ENCODE results near the gene PRMT7. TPM values are rescaled to one million over a fixed set of nuclear protein-coding genes. Genes with fewer than 3 reads are reported as not detected.

PRMT7 gene
- total RNA-seq, 2 experiments from 2014 or later = 70.4 to 73.2 TPM

DNA sequence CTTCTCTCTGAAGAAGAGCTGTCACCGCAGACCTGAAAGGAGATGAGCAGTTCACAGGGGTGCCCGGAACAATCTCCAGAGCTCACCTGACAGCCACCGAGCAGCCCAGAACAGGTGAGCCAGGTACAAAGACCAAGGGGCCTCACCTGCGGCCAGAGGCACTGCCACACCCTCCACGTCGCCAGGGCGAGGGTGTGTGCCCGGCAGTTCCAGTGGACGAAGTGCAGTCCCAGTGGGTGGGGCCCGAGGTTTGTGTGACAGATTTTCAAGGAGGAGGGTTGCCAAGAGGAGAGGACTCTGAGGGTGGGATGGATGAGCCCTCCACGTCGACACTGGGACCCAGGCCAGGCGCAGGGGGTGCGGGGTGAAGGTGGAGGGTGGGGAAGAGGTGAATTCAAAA lies 75.8 kb downstream of the PRMT7 start:
- CTCF ChIA-PET = interaction anchor here (0.6 to 1.7 kb wide), 2 partner anchors 10 to 20 kb away, joined by 4 to 5 read pairs; no protein-coding TSS in a partner anchor
- peaks cover 10% of the 10 kb centered on the region for H3K4me1 Mint-ChIP-seq (ENCODE audit: low read depth)

GRCh38 chr16:68387301-68387700 lies 76.5 kb downstream of the PRMT7 start:
- Mint-ChIP-seq H3K4me3 (no peak overlapping the region), H3K4me1 (ENCODE audit: low read depth) (peaks cover 10% of the 10 kb centered on the region), H3K27ac (no peak overlapping the region), H3K9me3 (ENCODE audit: insufficient read depth) (no peaks in the 10 kb centered on the region), H3K27me3 (ENCODE audit: low read depth) (peaks cover 29% of the 10 kb centered on the region), H3K36me3 (ENCODE audit: low read depth) (no peaks in the 10 kb centered on the region)
- ChIA-PET CTCF (interaction anchor here (1.7 kb wide), 1 partner anchor 9 kb away, joined by 5 read pairs; no protein-coding TSS in a partner anchor), POLR2A (no interaction called here)
- DNase-seq (no peak), ATAC-seq (no peak)

More for the DNA sequence above, 75.8 kb downstream of the PRMT7 start:
- ATAC-seq (no peak), DNase-seq (no peak)
- H3K27me3 Mint-ChIP-seq (ENCODE audit: low read depth) = peaks cover 31% of the 10 kb centered on the region
- no peak overlapping the region for H3K27ac Mint-ChIP-seq
- no peak overlapping the region for H3K4me3 Mint-ChIP-seq
- no peaks in the 10 kb centered on the region for H3K9me3 Mint-ChIP-seq (ENCODE audit: insufficient read depth)
- H3K36me3 Mint-ChIP-seq (ENCODE audit: low read depth) = no peaks in the 10 kb centered on the region
- POLR2A ChIA-PET = no interaction called here

DNA sequence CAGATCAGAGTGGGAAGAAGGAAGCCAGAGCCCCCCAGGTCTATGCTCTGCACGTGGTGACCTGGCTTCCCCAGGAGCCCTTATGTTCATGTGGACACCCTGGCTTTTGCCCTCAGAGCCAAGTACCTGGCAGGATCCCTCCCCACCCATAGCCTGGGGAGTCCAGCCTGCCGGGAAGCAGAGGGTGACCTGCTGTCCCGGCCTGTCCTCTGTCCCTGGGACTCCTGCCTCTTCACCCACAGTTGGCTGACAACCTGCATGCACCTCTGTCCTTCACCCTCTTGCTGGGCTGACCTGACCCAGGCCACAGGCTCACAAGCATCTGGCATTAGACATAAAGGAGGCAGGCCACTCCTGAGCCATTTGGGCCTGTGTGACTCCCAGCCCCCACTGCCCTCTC lies 77.3 kb downstream of the PRMT7 start:
- ChIA-PET CTCF (no interaction called here), POLR2A (no interaction called here)
- Mint-ChIP-seq H3K9me3 (ENCODE audit: insufficient read depth) (no peaks in the 10 kb centered on the region), H3K36me3 (ENCODE audit: low read depth) (no peaks in the 10 kb centered on the region), H3K27me3 (ENCODE audit: low read depth) (peaks cover 29% of the 10 kb centered on the region), H3K4me1 (ENCODE audit: low read depth) (peaks cover 10% of the 10 kb centered on the region), H3K27ac (no peak overlapping the region), H3K4me3 (no peak overlapping the region)
- DNase-seq = no peak
- ATAC-seq = no peak

DNA sequence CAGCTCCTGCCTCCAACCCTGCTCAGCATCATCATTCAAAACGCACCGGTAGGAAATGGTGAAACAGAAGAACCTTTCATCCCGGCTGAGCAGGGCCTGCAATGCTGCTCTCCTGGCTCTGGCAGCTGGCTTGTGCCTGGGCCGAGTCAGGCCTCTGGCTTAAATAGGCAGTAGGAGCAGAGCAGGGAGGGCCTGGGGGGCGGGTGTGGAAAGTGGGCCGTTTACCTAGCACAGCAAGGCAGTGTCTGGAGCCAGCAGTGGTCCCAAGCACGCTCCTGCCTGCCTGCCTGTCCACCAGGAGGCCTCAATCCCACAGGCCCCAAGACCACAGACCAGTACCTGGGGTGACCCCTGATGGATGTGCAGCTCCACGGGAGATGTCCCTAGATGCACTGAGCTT lies 78.2 kb downstream of the PRMT7 start:
- ChIA-PET CTCF (interaction anchor here (1.0 kb wide), 1 partner anchor 132 kb away, joined by 4 read pairs; no protein-coding TSS in a partner anchor), POLR2A (no interaction called here)
- ATAC-seq (no peak), DNase-seq (no peak)
- H3K9me3 Mint-ChIP-seq (ENCODE audit: insufficient read depth) = no peaks in the 10 kb centered on the region
- H3K27ac Mint-ChIP-seq = no peak overlapping the region
- H3K4me3 Mint-ChIP-seq = no peak overlapping the region
- no peaks in the 10 kb centered on the region for H3K36me3 Mint-ChIP-seq (ENCODE audit: low read depth)
- peaks cover 7% of the 10 kb centered on the region for H3K4me1 Mint-ChIP-seq (ENCODE audit: low read depth)
- H3K27me3 Mint-ChIP-seq (ENCODE audit: low read depth) = peaks cover 33% of the 10 kb centered on the region

GRCh38 chr16:68389750-68390371 lies 79.0 kb downstream of the PRMT7 start:
- POLR2A ChIA-PET = interaction anchor here (0.9 kb wide), 1 partner anchor 11 kb away, joined by 3 read pairs; no protein-coding TSS in a partner anchor
- Mint-ChIP-seq H3K27ac (no peak overlapping the region), H3K4me3 (no peak overlapping the region), H3K4me1 (ENCODE audit: low read depth) (peaks cover 7% of the 10 kb centered on the region), H3K27me3 (ENCODE audit: low read depth) (peaks cover 30% of the 10 kb centered on the region), H3K36me3 (ENCODE audit: low read depth) (no peaks in the 10 kb centered on the region), H3K9me3 (ENCODE audit: insufficient read depth) (no peaks in the 10 kb centered on the region)
- DNase-seq = no peak
- CTCF ChIA-PET = interaction anchor here (0.8 to 1.8 kb wide), 5 partner anchors 8 to 131 kb away, joined by 3 to 4 read pairs (median 4); no protein-coding TSS in a partner anchor
- ATAC-seq = no peak

DNA sequence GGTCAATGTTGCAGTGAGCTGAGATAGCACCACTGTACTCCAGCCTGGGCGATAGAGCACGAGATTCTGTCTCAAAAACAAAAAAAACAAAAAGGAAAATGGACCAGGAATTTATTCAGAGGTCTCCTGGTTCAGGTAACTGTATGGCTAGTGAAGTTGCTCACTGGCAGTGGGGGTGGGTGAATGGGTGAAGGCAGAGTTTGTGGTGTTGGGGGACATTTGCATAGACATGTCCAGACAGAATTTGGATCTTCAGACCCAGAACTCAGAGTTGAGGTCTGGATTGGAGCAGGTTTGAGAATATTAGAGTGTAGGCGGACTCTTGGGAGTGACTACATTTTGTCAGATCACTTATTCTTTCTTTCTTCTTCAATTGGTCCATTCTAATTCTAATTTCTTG lies 82.5 kb downstream of the PRMT7 start:
- Mint-ChIP-seq H3K27me3 (ENCODE audit: low read depth) (peaks cover 31% of the 10 kb centered on the region), H3K27ac (no peak overlapping the region), H3K36me3 (ENCODE audit: low read depth) (no peaks in the 10 kb centered on the region), H3K4me3 (no peak overlapping the region), H3K9me3 (ENCODE audit: insufficient read depth) (no peaks in the 10 kb centered on the region), H3K4me1 (ENCODE audit: low read depth) (peaks cover 13% of the 10 kb centered on the region)
- ATAC-seq = no peak
- ChIA-PET POLR2A (no interaction called here), CTCF (interaction anchor here (0.8 to 3.0 kb wide), 6 partner anchors 12 to 128 kb away, joined by 3 to 14 read pairs (median 8); no protein-coding TSS in a partner anchor)
- DNase-seq = no peak

DNA sequence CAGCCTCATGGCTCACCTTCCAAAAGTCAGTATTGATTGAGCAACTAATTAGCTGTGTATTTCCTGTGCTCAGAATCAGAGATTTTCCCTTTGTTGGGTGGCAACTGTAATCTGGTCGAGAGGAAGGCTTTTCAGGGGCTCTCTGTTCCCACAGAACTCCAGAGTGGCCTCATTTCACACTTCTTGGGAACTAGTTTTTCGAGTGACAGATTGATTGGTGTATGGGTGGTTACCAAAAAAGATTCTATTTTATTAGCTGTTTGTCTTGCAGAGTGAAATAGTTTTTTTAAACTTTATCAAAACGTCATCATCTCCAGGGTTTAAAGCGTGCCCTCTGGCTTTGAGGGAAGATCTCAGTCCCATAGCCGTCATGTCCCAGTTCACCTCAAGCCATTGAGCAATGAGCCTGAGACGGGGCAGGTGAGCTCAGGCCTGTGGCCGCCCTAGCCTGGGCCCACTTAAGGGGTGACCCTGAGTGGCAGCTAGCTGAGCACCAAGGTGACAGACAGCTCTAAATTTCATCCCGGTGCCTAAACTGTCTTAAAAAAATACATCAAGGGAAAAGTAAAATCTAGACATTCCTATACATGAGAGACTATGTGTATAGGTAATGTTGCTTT lies 84.5 kb downstream of the PRMT7 start:
- CTCF ChIA-PET = interaction anchor here (1.0 to 4.8 kb wide), 14 partner anchors 9 to 126 kb away, joined by 3 to 33 read pairs (median 10); no protein-coding TSS in a partner anchor

GRCh38 chr16:68395815-68396214 lies 85.0 kb downstream of the PRMT7 start:
- Mint-ChIP-seq H3K4me3 (no peak overlapping the region), H3K9me3 (ENCODE audit: insufficient read depth) (no peaks in the 10 kb centered on the region), H3K27me3 (ENCODE audit: low read depth) (peaks cover 22% of the 10 kb centered on the region), H3K4me1 (ENCODE audit: low read depth) (peaks cover 14% of the 10 kb centered on the region), H3K27ac (no peak overlapping the region), H3K36me3 (ENCODE audit: low read depth) (no peaks in the 10 kb centered on the region)
- ChIA-PET CTCF (interaction anchor here (1.1 to 4.8 kb wide), 20 partner anchors 9 to 138 kb away, joined by 3 to 33 read pairs (median 8); no protein-coding TSS in a partner anchor), POLR2A (interaction anchor here (1.0 kb wide), 1 partner anchor 17 kb away, joined by 3 read pairs; no protein-coding TSS in a partner anchor)
- ATAC-seq (no peak), DNase-seq (no peak)

More for the DNA sequence above, 84.5 kb downstream of the PRMT7 start:
- no peak overlapping the region for H3K4me3 Mint-ChIP-seq
- no peaks in the 10 kb centered on the region for H3K36me3 Mint-ChIP-seq (ENCODE audit: low read depth)
- POLR2A ChIA-PET = interaction anchor here (0.6 to 1.0 kb wide), 2 partner anchors 17 to 187 kb away, joined by 3 to 5 read pairs; no protein-coding TSS in a partner anchor
- no peak overlapping the region for H3K27ac Mint-ChIP-seq
- ATAC-seq (no peak), DNase-seq (no peak)
- H3K4me1 Mint-ChIP-seq (ENCODE audit: low read depth) = peaks cover 9% of the 10 kb centered on the region
- no peaks in the 10 kb centered on the region for H3K9me3 Mint-ChIP-seq (ENCODE audit: insufficient read depth)
- H3K27me3 Mint-ChIP-seq (ENCODE audit: low read depth) = peaks cover 22% of the 10 kb centered on the region

- CTCF ChIA-PET = interaction anchor here (0.6 to 4.8 kb wide), 33 partner anchors 10 to 194 kb away, joined by 3 to 33 read pairs (median 4); no protein-coding TSS in a partner anchor
- POLR2A ChIA-PET = no interaction called here
- Mint-ChIP-seq H3K4me3 (no peak overlapping the region), H3K36me3 (ENCODE audit: low read depth) (no peaks in the 10 kb centered on the region), H3K27ac (no peak overlapping the region), H3K27me3 (ENCODE audit: low read depth) (peaks cover 18% of the 10 kb centered on the region), H3K4me1 (ENCODE audit: low read depth) (peaks cover 21% of the 10 kb centered on the region), H3K9me3 (ENCODE audit: insufficient read depth) (no peaks in the 10 kb centered on the region)
- DNase-seq (peak; percentile 66), ATAC-seq (peak; percentile 59)
Measured at GRCh38 chr16:68396481-68396880, 85.7 kb downstream of the PRMT7 start.

DNA sequence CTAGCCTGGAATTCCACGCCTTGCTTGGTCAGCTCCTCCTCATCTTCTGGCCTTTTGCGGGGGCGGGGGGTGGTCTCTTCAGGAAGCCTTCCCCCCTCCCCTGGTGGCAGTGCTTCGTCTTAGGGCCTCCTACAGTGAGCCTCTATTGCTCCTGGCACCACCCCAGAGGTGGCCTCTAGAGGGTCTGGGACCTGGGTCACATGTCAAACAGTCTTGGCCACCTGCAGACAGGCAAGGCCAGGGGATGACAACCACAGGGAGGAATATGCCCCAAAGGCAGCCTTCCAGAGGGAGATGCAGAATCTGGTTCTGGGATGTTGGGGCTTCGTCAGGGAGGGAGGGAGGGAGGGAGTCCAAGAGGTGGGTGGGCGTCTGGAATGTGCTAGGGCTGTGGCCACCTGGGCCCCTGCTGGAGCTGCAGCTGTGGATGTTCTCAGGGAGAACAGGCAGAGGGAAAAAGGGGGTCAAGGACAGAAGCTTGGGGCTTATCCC lies 86.9 kb downstream of the PRMT7 start:
- peaks cover 18% of the 10 kb centered on the region for H3K27me3 Mint-ChIP-seq (ENCODE audit: low read depth)
- H3K36me3 Mint-ChIP-seq (ENCODE audit: low read depth) = no peaks in the 10 kb centered on the region
- CTCF ChIA-PET = interaction anchor here (0.8 to 4.8 kb wide), 10 partner anchors 10 to 123 kb away, joined by 3 to 33 read pairs (median 5); no protein-coding TSS in a partner anchor
- POLR2A ChIA-PET = no interaction called here
- H3K4me1 Mint-ChIP-seq (ENCODE audit: low read depth) = peaks cover 28% of the 10 kb centered on the region
- DNase-seq (no peak), ATAC-seq (no peak)
- no peak overlapping the region for H3K27ac Mint-ChIP-seq
- no peaks in the 10 kb centered on the region for H3K9me3 Mint-ChIP-seq (ENCODE audit: insufficient read depth)
- no peak overlapping the region for H3K4me3 Mint-ChIP-seq

GRCh38 chr16:68399456-68399855 lies 88.6 kb downstream of the PRMT7 start:
- ATAC-seq (no peak), DNase-seq (no peak)
- Mint-ChIP-seq H3K36me3 (ENCODE audit: low read depth) (no peaks in the 10 kb centered on the region), H3K9me3 (ENCODE audit: insufficient read depth) (no peaks in the 10 kb centered on the region), H3K27me3 (ENCODE audit: low read depth) (peaks cover 13% of the 10 kb centered on the region), H3K27ac (no peak overlapping the region), H3K4me1 (ENCODE audit: low read depth) (peaks cover 28% of the 10 kb centered on the region), H3K4me3 (no peak overlapping the region)
- CTCF ChIA-PET = interaction anchor here (0.9 to 1.4 kb wide), 3 partner anchors 23 to 71 kb away, joined by 3 read pairs; no protein-coding TSS in a partner anchor
- POLR2A ChIA-PET = no interaction called here

Measured in activated CD8-positive, alpha-beta T cell treated with anti-CD3 and anti-CD28 coated beads, Interleukin-2, amount 10 ng/mL, durations not matched to agents 7 days and 5 days (primary cell).